ENCODE results near the gene AOPEP. TPM values are rescaled to one million over a fixed set of nuclear protein-coding genes. Genes with fewer than 3 reads are reported as not detected.

Gene AOPEP
- total and polyA plus RNA-seq, 2 donors (not counting 1 experiment from before 2014, with no cell fraction given) = 66.1 to 94.1 TPM

GRCh38 chr9:94826044-94826443 lies 99.5 kb downstream of the AOPEP start:
- H3K36me3 ChIP-seq (ENCODE audit: control insufficient read depth, insufficient read depth, low read length) = no peaks in the 10 kb centered on the region
- no peak overlapping the region for H2AFZ ChIP-seq (ENCODE audit: low read length)
- TF ChIP-seq EZH2 (IDR thresholded peaks at IDR 0.05; ENCODE audit: low read length, missing control alignments) (no peak), CTCF (conservative IDR thresholded peaks at IDR 0.05 in 1 of 2, IDR thresholded peaks at IDR 0.05 in 1 of 2; ENCODE audit: low read depth in 1 of 2, low read length in 2 of 2) (no peak)
- H3K4me2 ChIP-seq (ENCODE audit: extremely low read depth, insufficient read depth, low read length) = no peak overlapping the region
- H4K20me1 ChIP-seq (ENCODE audit: control insufficient read depth, extremely low read depth, insufficient read depth, low read length) = no peaks in the 10 kb centered on the region
- no peak for DNase-seq (ENCODE audit: low read depth in 2 of 2)
- no peaks in the 10 kb centered on the region for H3K79me2 ChIP-seq (ENCODE audit: control insufficient read depth, insufficient read depth, low read length)
- H3K4me1 ChIP-seq (ENCODE audit: control insufficient read depth, extremely low read depth, insufficient read depth, low read length) = no peaks in the 10 kb centered on the region
- H3K27ac ChIP-seq (ENCODE audit: insufficient read depth, low read length) = no peak overlapping the region
- H3K9me3 ChIP-seq (ENCODE audit: control insufficient read depth, insufficient read depth, low read depth, low read length) = no peaks in the 10 kb centered on the region
- H3K4me3 ChIP-seq (replicated peaks in 1 of 4; ENCODE audit: control extremely low read depth in 1 of 4, insufficient read depth in 1 of 4, low read depth in 3 of 4, low read length in 4 of 4) = no peak overlapping the region
- no peaks in the 10 kb centered on the region for H3K27me3 ChIP-seq (ENCODE audit: control insufficient read depth, insufficient read depth, low read length)
- no peak overlapping the region for H3K9ac ChIP-seq (ENCODE audit: insufficient read depth, low read length)

GRCh38 chr9:94826644-94827410 lies 100.3 kb downstream of the AOPEP start:
- Histone ChIP-seq H2AFZ (ENCODE audit: low read length) (no peak overlapping the region), H3K9ac (ENCODE audit: insufficient read depth, low read length) (no peak overlapping the region), H3K79me2 (ENCODE audit: control insufficient read depth, insufficient read depth, low read length) (no peaks in the 10 kb centered on the region), H3K4me2 (ENCODE audit: extremely low read depth, insufficient read depth, low read length) (no peak overlapping the region), H3K4me1 (ENCODE audit: control insufficient read depth, extremely low read depth, insufficient read depth, low read length) (no peaks in the 10 kb centered on the region), H3K27me3 (ENCODE audit: control insufficient read depth, insufficient read depth, low read length) (no peaks in the 10 kb centered on the region), H3K9me3 (ENCODE audit: control insufficient read depth, insufficient read depth, low read depth, low read length) (no peaks in the 10 kb centered on the region), H4K20me1 (ENCODE audit: control insufficient read depth, extremely low read depth, insufficient read depth, low read length) (no peaks in the 10 kb centered on the region), H3K4me3 (replicated peaks in 1 of 4; ENCODE audit: control extremely low read depth in 1 of 4, insufficient read depth in 1 of 4, low read depth in 3 of 4, low read length in 4 of 4) (no peak overlapping the region), H3K36me3 (ENCODE audit: control insufficient read depth, insufficient read depth, low read length) (no peaks in the 10 kb centered on the region), H3K27ac (ENCODE audit: insufficient read depth, low read length) (no peak overlapping the region)
- TF ChIP-seq CTCF (conservative IDR thresholded peaks at IDR 0.05 in 1 of 2, IDR thresholded peaks at IDR 0.05 in 1 of 2; ENCODE audit: low read depth in 1 of 2, low read length in 2 of 2) (no peak), EZH2 (IDR thresholded peaks at IDR 0.05; ENCODE audit: low read length, missing control alignments) (no peak)
- DNase-seq (ENCODE audit: low read depth in 2 of 2) = peak in 1 of 2 donors; percentile 58

GRCh38 chr9:94827584-94828304 lies 101.2 kb downstream of the AOPEP start:
- DNase-seq (ENCODE audit: low read depth in 2 of 2) = peak; percentile 69 to 84
- Histone ChIP-seq H3K79me2 (ENCODE audit: control insufficient read depth, insufficient read depth, low read length) (no peaks in the 10 kb centered on the region), H3K4me2 (ENCODE audit: extremely low read depth, insufficient read depth, low read length) (no peak overlapping the region), H2AFZ (ENCODE audit: low read length) (no peak overlapping the region), H3K27me3 (ENCODE audit: control insufficient read depth, insufficient read depth, low read length) (no peaks in the 10 kb centered on the region), H3K4me3 (replicated peaks in 1 of 4; ENCODE audit: control extremely low read depth in 1 of 4, insufficient read depth in 1 of 4, low read depth in 3 of 4, low read length in 4 of 4) (no peak overlapping the region), H3K9ac (ENCODE audit: insufficient read depth, low read length) (no peak overlapping the region), H3K27ac (ENCODE audit: insufficient read depth, low read length) (peak overlapping the region; percentile 2), H3K36me3 (ENCODE audit: control insufficient read depth, insufficient read depth, low read length) (no peaks in the 10 kb centered on the region), H4K20me1 (ENCODE audit: control insufficient read depth, extremely low read depth, insufficient read depth, low read length) (no peaks in the 10 kb centered on the region), H3K4me1 (ENCODE audit: control insufficient read depth, extremely low read depth, insufficient read depth, low read length) (no peaks in the 10 kb centered on the region), H3K9me3 (ENCODE audit: control insufficient read depth, insufficient read depth, low read depth, low read length) (no peaks in the 10 kb centered on the region)
- no peak for TF ChIP-seq CTCF (conservative IDR thresholded peaks at IDR 0.05 in 1 of 2, IDR thresholded peaks at IDR 0.05 in 1 of 2; ENCODE audit: low read depth in 1 of 2, low read length in 2 of 2)
- no peak for TF ChIP-seq EZH2 (IDR thresholded peaks at IDR 0.05; ENCODE audit: low read length, missing control alignments)
